HCT116 (cell line): ENCODE results near the gene TIMM21. TPM values are rescaled to one million over a fixed set of nuclear protein-coding genes. Genes with fewer than 3 reads are reported as not detected.
A peak's percentile ranks its signal among the peaks of the same experiment; 100 is the strongest.

Experiments used
- ATAC-seq: fragments of 200-7000 bp; cut with Tn5 transposase; 2 replicates; pipeline ENCODE4 v1.9.1; 2020; ENCODE audit warnings: mild to moderate bottlenecking, moderate library complexity
- BruUV-seq: library from RNA; stranded (reverse); fragments of 400-500 nt; replicated peaks from 2 replicates; lab custom pipeline; 2021; lab: Mats Ljungman, UMichigan
- CTCF ChIA-PET: fragments of 300-600 bp; sonication (Branson Sonifier 250); formaldehyde crosslinking; loops from one replicate; lab custom pipeline; 2021; ENCODE audit warnings: antibody characterized with exemption; lab: Charles Lee
- POLR2A ChIA-PET: fragments of 300-600, 350-600 bp; sonication (Branson Sonifier 250); formaldehyde crosslinking; loops from one replicate; lab custom pipeline; 2021; ENCODE audit warnings: antibody characterized with exemption; lab: Charles Lee
- RAD21 ChIA-PET, 2 experiments: fragments of 300-600 bp; sonication (Branson Sonifier 250); formaldehyde crosslinking; loops; one replicate each; lab custom pipeline; 2023; ENCODE audit warnings: low total read pairs in 2 of 2; ENCODE audit not compliant: uncharacterized antibody in 2 of 2, unreplicated experiment in 2 of 2, low non-redundant PET in 1 of 2; lab: Charles Lee
- DNase-seq: peaks from one replicate; pipeline ENCODE4 v3.0.0-alpha.2; 2010; ENCODE audit warnings: low read depth, low spot score
- H2AFZ ChIP-seq: fragments of 200-600 bp; shearing (Covaris generic), sonication (generic); 2 replicates; pipeline ENCODE4 v1.6.1; 2017; ENCODE audit warnings: low read depth, mixed run types, mixed read lengths, antibody characterized with exemption, low read length; ENCODE audit not compliant: poor library complexity, severe bottlenecking
- H3K27ac ChIP-seq: 2 replicates; pipeline ENCODE4 v1.5.1; 2012; ENCODE audit warnings: low read depth, low read length
- H3K27me3 ChIP-seq: fragments of 200-600 bp; sonication (generic); 2 replicates; pipeline ENCODE4 v1.6.1; 2016; ENCODE audit warnings: mixed run types, low read length, mixed read lengths; ENCODE audit not compliant: insufficient read depth
- H3K36me3 ChIP-seq, 2 experiments: fragments of 200-500 bp in 1 of 2; fragments of 200-600 bp in 1 of 2; sonication (Bioruptor generic) in 1 of 2; sonication (generic) in 1 of 2; 2 replicates each; pipeline versions ENCODE4 v1.5.1 to v1.6.1; 2014 to 2016; ENCODE audit warnings: low read length in 2 of 2, inconsistent platforms in 1 of 2, mixed read lengths in 1 of 2, mixed run types in 1 of 2; ENCODE audit not compliant: insufficient read depth in 2 of 2, control insufficient read depth in 1 of 2
- H3K4me1 ChIP-seq, 2 experiments: fragments of 200-600 bp in 1 of 2; sonication (generic) in 1 of 2; 2 replicates each; pipeline versions ENCODE4 v1.5.1 to v1.6.1; 2012 to 2017; ENCODE audit warnings: low read length in 2 of 2, inconsistent platforms in 1 of 2, mild to moderate bottlenecking in 1 of 2, mixed read lengths in 1 of 2, mixed run types in 1 of 2, moderate library complexity in 1 of 2; ENCODE audit not compliant: insufficient read depth in 2 of 2, control insufficient read depth in 1 of 2
- H3K4me2 ChIP-seq: fragments of 200-600 bp; sonication (generic); 2 replicates; pipeline ENCODE4 v1.6.1; 2017; ENCODE audit warnings: mixed run types, low read length, mixed read lengths
- H3K4me3 ChIP-seq, 2 experiments: fragments of 200-600 bp in 1 of 2; sonication (generic) in 1 of 2; replicated peaks in 1 of 2; 2 replicates each; pipeline ENCODE4 v1.5.1; 2011 to 2016; ENCODE audit warnings: low read length in 2 of 2, control low read depth in 1 of 2, low read depth in 1 of 2, mild to moderate bottlenecking in 1 of 2, mixed read lengths in 1 of 2, mixed run types in 1 of 2
- H3K79me2 ChIP-seq: fragments of 200-600 bp; sonication (generic); 2 replicates; pipeline ENCODE4 v1.6.1; 2017; ENCODE audit warnings: mild to moderate bottlenecking, mixed run types, low read length, moderate library complexity, mixed read lengths; ENCODE audit not compliant: insufficient read depth
- H3K9ac ChIP-seq: fragments of 200-600 bp; sonication (generic); 2 replicates; pipeline ENCODE4 v1.6.1; 2016; ENCODE audit warnings: low read length, mixed read lengths
- H3K9me2 ChIP-seq: fragments of 200-600 bp; sonication (generic), shearing (Covaris generic); 2 replicates; pipeline ENCODE4 v1.6.1; 2017; ENCODE audit warnings: mixed run types, mild to moderate bottlenecking, moderate library complexity; ENCODE audit not compliant: insufficient read depth
- H3K9me3 ChIP-seq, 2 experiments: fragments of 200-500 bp in 1 of 2; fragments of 200-600 bp in 1 of 2; sonication (Bioruptor generic) in 1 of 2; sonication (generic) in 1 of 2; 2 replicates each; pipeline ENCODE4 v1.6.1; 2014 to 2017; ENCODE audit warnings: low read length in 2 of 2, mixed read lengths in 2 of 2, inconsistent platforms in 1 of 2, low read depth in 1 of 2, mild to moderate bottlenecking in 1 of 2, mixed run types in 1 of 2, moderate library complexity in 1 of 2; ENCODE audit not compliant: control insufficient read depth in 1 of 2, insufficient read depth in 1 of 2
- H4K20me1 ChIP-seq: fragments of 200-600 bp; sonication (generic), shearing (Covaris generic); 2 replicates; pipeline ENCODE4 v1.6.1; 2017; ENCODE audit warnings: mixed run types, mild to moderate bottlenecking, moderate library complexity; ENCODE audit not compliant: insufficient read depth
- ATF3 ChIP-seq: IDR thresholded peaks from 2 replicates; pipeline ENCODE4 v1.6.1; 2012
- CEBPB ChIP-seq: IDR thresholded peaks from 2 replicates; pipeline ENCODE4 v1.6.1; 2012; ENCODE audit warnings: low read depth
- EGR1 ChIP-seq: IDR thresholded peaks from 2 replicates; pipeline ENCODE4 v1.6.1; 2012; ENCODE audit warnings: low read depth
- FOSL1 ChIP-seq: IDR thresholded peaks from 2 replicates; pipeline ENCODE4 v1.6.1; 2012; ENCODE audit warnings: low read depth
- JUND ChIP-seq: IDR thresholded peaks from 2 replicates; pipeline ENCODE4 v1.6.1; 2012
- POLR2A ChIP-seq: IDR thresholded peaks from 2 replicates; pipeline ENCODE4 v1.7.0; 2011; ENCODE audit warnings: borderline replicate concordance; ENCODE audit not compliant: insufficient read depth, insufficient read length; ENCODE audit errors: extremely low read depth
- POLR2AphosphoS5 ChIP-seq: IDR thresholded peaks from 2 replicates; pipeline ENCODE4 v1.6.1; 2011; ENCODE audit warnings: mild to moderate bottlenecking, low read depth, low read length, moderate library complexity
- RAD21 ChIP-seq: IDR thresholded peaks from 2 replicates; pipeline ENCODE4 v1.6.1; 2012; ENCODE audit warnings: low read depth, mild to moderate bottlenecking
- REST ChIP-seq: IDR thresholded peaks from 2 replicates; pipeline ENCODE4 v1.6.1; 2012; ENCODE audit warnings: low read depth
- SIN3A ChIP-seq: IDR thresholded peaks from 2 replicates; pipeline ENCODE4 v1.6.1; 2012; ENCODE audit warnings: low read depth
- SP1 ChIP-seq: IDR thresholded peaks from 2 replicates; pipeline ENCODE4 v1.6.1; 2012; ENCODE audit warnings: low read depth
- SRF ChIP-seq: IDR thresholded peaks from 2 replicates; pipeline ENCODE4 v1.6.1; 2012; ENCODE audit warnings: low read depth
- TCF7L2 ChIP-seq: IDR thresholded peaks from 2 replicates; pipeline ENCODE4 v1.7.0; 2011; ENCODE audit warnings: borderline replicate concordance, inconsistent platforms; ENCODE audit not compliant: insufficient read depth, insufficient read length; ENCODE audit errors: extremely low read depth
- YY1 ChIP-seq: IDR thresholded peaks from 2 replicates; pipeline ENCODE4 v1.6.1; 2011; ENCODE audit warnings: low read length, low read depth, moderate library complexity, mild to moderate bottlenecking; ENCODE audit not compliant: insufficient replicate concordance; ENCODE audit errors: extremely low read depth
- ZFX ChIP-seq: fragments of 450-650 bp; IDR thresholded peaks from 2 replicates; pipeline ENCODE4 v1.6.1; 2017
- ZNF274 ChIP-seq: fragments of 200-500 bp; sonication (Bioruptor generic); IDR thresholded peaks from 2 replicates; pipeline ENCODE4 v1.6.1; 2014; ENCODE audit warnings: mild to moderate bottlenecking, low read depth, low read length, inconsistent platforms
- intact Hi-C: fragments of 100-400 bp; cut with micrococcal nuclease; formaldehyde crosslinking; loops from 2 replicates; pipeline ENCODE4 v1.10.0; 2022
- total RNA-seq: library from RNA; stranded (reverse); gene quantifications from one replicate; pipeline ENCODE4 v1.2.1, GENCODE V29; 2021; ENCODE audit not compliant: unreplicated experiment
- TF ChIP-seq, protein P1 (sequence below), 3 experiments: fragments of 200-600 bp in 1 of 3; sonication (generic) in 1 of 3; IDR thresholded peaks in 2 of 3; conservative IDR thresholded peaks in 1 of 3; 2 replicates each; pipeline ENCODE4 v1.5.1; 2012 to 2017; ENCODE audit warnings: low read depth in 2 of 3, low read length in 2 of 3, antibody characterized with exemption in 1 of 3, borderline replicate concordance in 1 of 3, control low read depth in 1 of 3, mild to moderate bottlenecking in 1 of 3, mixed read lengths in 1 of 3, mixed run types in 1 of 3, moderate library complexity in 1 of 3; ENCODE audit not compliant: insufficient read depth in 1 of 3
- TF ChIP-seq, protein P2 (sequence below): IDR thresholded peaks from 2 replicates; pipeline ENCODE4 v1.6.1; 2011; ENCODE audit warnings: mild to moderate bottlenecking, low read length, moderate library complexity; ENCODE audit not compliant: insufficient replicate concordance; ENCODE audit errors: extremely low read depth
- TF ChIP-seq, protein P3 (sequence below): IDR thresholded peaks from 2 replicates; pipeline ENCODE4 v1.6.1; 2012

The TIMM21 gene
- total RNA-seq, 1 experiment from 2014 or later, result 33.3 TPM

- H4K20me1 ChIP-seq, result no peaks in the 10 kb centered on the region
- ATAC-seq, result no peak
- POLR2A ChIA-PET, result no interaction called here
Observed at GRCh38 chr18:74146756-74147155, 1.6 kb upstream of the TIMM21 start.

More at GRCh38 chr18:74146756-74147155, 1.6 kb upstream of the TIMM21 start:
- Histone ChIP-seq H2AFZ (no peak overlapping the region), H3K36me3 (peaks cover 0 to 2% of the 10 kb centered on the region in 2 experiments; a peak in 2 of 4 replicates), H3K4me3 (peak overlapping the region; percentile 85 to 96), H3K9me3 (no peaks in the 10 kb centered on the region), H3K4me2 (peak overlapping the region; percentile 89), H3K27me3 (peaks cover 8% of the 10 kb centered on the region; the same call in 1 of the 2 replicates), H3K27ac (no peak overlapping the region), H3K79me2 (peaks cover 34% of the 10 kb centered on the region), H3K9ac (no peak overlapping the region), H3K9me2 (no peaks in the 10 kb centered on the region), H3K4me1 (peaks cover 6 to 23% of the 10 kb centered on the region in 2 experiments; a peak in 3 of 4 replicates)
- DNase-seq, result no peak
- CTCF ChIA-PET, result no interaction called here
- BruUV-seq, result no TSS peak
- intact Hi-C loops, result no loop called here
- TF ChIP-seq ZFX (no peak), SIN3A (no peak), TCF7L2 (no peak), EGR1 (no peak), RAD21 (no peak), YY1 (no peak), POLR2A (no peak), ZNF274 (no peak), SP1 (no peak), JUND (no peak), FOSL1 (no peak), CEBPB (no peak), REST (no peak), ATF3 (no peak), SRF (no peak), POLR2AphosphoS5 (no peak)
- TF ChIP-seq, protein P1, sequence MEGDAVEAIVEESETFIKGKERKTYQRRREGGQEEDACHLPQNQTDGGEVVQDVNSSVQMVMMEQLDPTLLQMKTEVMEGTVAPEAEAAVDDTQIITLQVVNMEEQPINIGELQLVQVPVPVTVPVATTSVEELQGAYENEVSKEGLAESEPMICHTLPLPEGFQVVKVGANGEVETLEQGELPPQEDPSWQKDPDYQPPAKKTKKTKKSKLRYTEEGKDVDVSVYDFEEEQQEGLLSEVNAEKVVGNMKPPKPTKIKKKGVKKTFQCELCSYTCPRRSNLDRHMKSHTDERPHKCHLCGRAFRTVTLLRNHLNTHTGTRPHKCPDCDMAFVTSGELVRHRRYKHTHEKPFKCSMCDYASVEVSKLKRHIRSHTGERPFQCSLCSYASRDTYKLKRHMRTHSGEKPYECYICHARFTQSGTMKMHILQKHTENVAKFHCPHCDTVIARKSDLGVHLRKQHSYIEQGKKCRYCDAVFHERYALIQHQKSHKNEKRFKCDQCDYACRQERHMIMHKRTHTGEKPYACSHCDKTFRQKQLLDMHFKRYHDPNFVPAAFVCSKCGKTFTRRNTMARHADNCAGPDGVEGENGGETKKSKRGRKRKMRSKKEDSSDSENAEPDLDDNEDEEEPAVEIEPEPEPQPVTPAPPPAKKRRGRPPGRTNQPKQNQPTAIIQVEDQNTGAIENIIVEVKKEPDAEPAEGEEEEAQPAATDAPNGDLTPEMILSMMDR (IDR thresholded peaks at IDR 0.05 in 2 of 3, conservative IDR thresholded peaks at IDR 0.05 in 1 of 3; ENCODE audit: borderline replicate concordance in 1 of 3, insufficient read depth in 1 of 3, low read depth in 2 of 3, low read length in 2 of 3), result no peak
- TF ChIP-seq, protein P2, sequence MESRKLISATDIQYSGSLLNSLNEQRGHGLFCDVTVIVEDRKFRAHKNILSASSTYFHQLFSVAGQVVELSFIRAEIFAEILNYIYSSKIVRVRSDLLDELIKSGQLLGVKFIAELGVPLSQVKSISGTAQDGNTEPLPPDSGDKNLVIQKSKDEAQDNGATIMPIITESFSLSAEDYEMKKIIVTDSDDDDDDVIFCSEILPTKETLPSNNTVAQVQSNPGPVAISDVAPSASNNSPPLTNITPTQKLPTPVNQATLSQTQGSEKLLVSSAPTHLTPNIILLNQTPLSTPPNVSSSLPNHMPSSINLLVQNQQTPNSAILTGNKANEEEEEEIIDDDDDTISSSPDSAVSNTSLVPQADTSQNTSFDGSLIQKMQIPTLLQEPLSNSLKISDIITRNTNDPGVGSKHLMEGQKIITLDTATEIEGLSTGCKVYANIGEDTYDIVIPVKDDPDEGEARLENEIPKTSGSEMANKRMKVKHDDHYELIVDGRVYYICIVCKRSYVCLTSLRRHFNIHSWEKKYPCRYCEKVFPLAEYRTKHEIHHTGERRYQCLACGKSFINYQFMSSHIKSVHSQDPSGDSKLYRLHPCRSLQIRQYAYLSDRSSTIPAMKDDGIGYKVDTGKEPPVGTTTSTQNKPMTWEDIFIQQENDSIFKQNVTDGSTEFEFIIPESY, result no peak
- TF ChIP-seq, protein P3, sequence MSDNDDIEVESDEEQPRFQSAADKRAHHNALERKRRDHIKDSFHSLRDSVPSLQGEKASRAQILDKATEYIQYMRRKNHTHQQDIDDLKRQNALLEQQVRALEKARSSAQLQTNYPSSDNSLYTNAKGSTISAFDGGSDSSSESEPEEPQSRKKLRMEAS, result no peak
- RAD21 ChIA-PET, result no interaction called here
